CD4-positive, CD25-positive, alpha-beta regulatory T cell (primary cell): Measurements from ENCODE around the gene PTGDR. TPM values are rescaled to one million over a fixed set of nuclear protein-coding genes. Genes with fewer than 3 reads are reported as not detected.
A peak's percentile ranks its signal among the peaks of the same experiment; 100 is the strongest.

Source experiments
- ATAC-seq, 2 donors: fragments of 150-1000 bp; cut with Tn5 transposase; one replicate each; pipeline ENCODE4 v1.10.0; 2021; ENCODE audit warnings: low read depth in 2 of 2, moderate number of reproducible peaks in 2 of 2, moderate library complexity in 1 of 2
- DNase-seq, 3 donors: peaks; one replicate each; pipeline versions ENCODE4 v3.0.0 to v3.0.0-alpha.2; 2012 to 2022; ENCODE audit warnings: mixed read lengths in 1 of 3
- H3K27ac ChIP-seq: one replicate; pipeline ENCODE4 v1.7.0; 2013; ENCODE audit warnings: mild to moderate bottlenecking, low read length; ENCODE audit not compliant: insufficient read depth, poor library complexity, severe bottlenecking
- H3K27me3 ChIP-seq: one replicate; pipeline ENCODE4 v1.7.0; 2013; ENCODE audit warnings: low read length; ENCODE audit not compliant: control insufficient read depth, insufficient read depth
- H3K36me3 ChIP-seq: one replicate; pipeline ENCODE4 v1.7.0; 2013; ENCODE audit warnings: mild to moderate bottlenecking, low read length, moderate library complexity; ENCODE audit not compliant: control insufficient read depth, insufficient read depth
- H3K4me1 ChIP-seq: 2 replicates; pipeline ENCODE4 v1.7.0; 2013; ENCODE audit warnings: mild to moderate bottlenecking, low read length; ENCODE audit not compliant: insufficient read depth, control insufficient read depth, poor library complexity, severe bottlenecking
- H3K4me3 ChIP-seq: one replicate; pipeline ENCODE4 v1.7.0; 2013; ENCODE audit warnings: low read depth, mild to moderate bottlenecking, low read length, moderate library complexity
- H3K9me3 ChIP-seq, 2 experiments: 1 replicate in 1 of 2; 2 replicates in 1 of 2; pipeline ENCODE4 v1.7.0; 2013; ENCODE audit warnings: low read length in 2 of 2, mild to moderate bottlenecking in 1 of 2, moderate library complexity in 1 of 2; ENCODE audit not compliant: control insufficient read depth in 2 of 2
- H3K27ac Mint-ChIP-seq, 3 donors: one replicate each; pipeline ENCODE4 v1.8.0; 2020 to 2022; ENCODE audit warnings: mild to moderate bottlenecking in 3 of 3, mixed read lengths in 3 of 3, moderate library complexity in 2 of 3
- H3K27me3 Mint-ChIP-seq: one replicate; pipeline ENCODE4 v1.8.0; 2022; ENCODE audit warnings: mild to moderate bottlenecking, mixed read lengths
- H3K36me3 Mint-ChIP-seq: one replicate; pipeline ENCODE4 v1.8.0; 2020; ENCODE audit warnings: mixed read lengths
- H3K4me1 Mint-ChIP-seq, 4 donors: one replicate each; pipeline ENCODE4 v1.8.0; 2020 to 2022; ENCODE audit warnings: mixed read lengths in 4 of 4, mild to moderate bottlenecking in 1 of 4
- H3K4me3 Mint-ChIP-seq, 4 donors: one replicate each; pipeline ENCODE4 v1.8.0; 2020 to 2022; ENCODE audit warnings: mild to moderate bottlenecking in 4 of 4, mixed read lengths in 4 of 4, moderate library complexity in 3 of 4
- H3K9me3 Mint-ChIP-seq, 7 donors: one replicate each; pipeline ENCODE4 v1.8.0; 2020 to 2022; ENCODE audit warnings: mixed read lengths in 7 of 7, mild to moderate bottlenecking in 3 of 7, moderate library complexity in 2 of 7
- polyA plus RNA-seq, 4 donors: library from polyadenylated mRNA; unstranded; fragments of 300-500 nt; fragmentation: Illumina TruSeq; gene quantifications; one replicate each; pipeline ENCODE4 v1.2.3, GENCODE V29; 2021
- total RNA-seq: library from RNA; stranded (reverse); gene quantifications from one replicate; pipeline ENCODE4 v1.2.3, GENCODE V29; 2022

The PTGDR gene
- total and polyA plus RNA-seq, 5 donors from 2014 or later: 0.07 to 0.22 (median 0.12) TPM; not detected in 2

DNA sequence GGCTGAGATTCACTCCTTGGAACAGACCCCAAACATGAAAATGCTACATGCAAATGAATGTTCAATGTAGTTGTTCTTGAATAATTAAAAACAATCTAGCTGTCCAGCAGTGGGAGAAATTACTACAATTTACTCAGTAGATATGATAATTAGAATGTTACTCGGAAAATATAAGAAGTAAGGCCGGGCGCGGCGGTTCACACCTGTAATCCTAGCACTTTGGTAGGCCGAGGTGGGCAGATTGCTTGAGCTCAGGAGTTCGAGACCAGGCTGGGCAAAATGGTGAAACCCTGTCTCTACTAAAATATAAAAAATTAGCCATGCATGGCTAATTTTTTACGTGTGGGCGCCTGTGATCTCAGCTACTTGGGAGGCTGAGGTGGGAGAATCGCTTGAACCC lies 31.3 kb downstream of the PTGDR start:
- H3K4me3 ChIP-seq: no peak overlapping the region
- Mint-ChIP-seq H3K4me3 (no peak overlapping the region), H3K27me3 (peaks cover 7% of the 10 kb centered on the region), H3K4me1 (peaks cover 26 to 29% (median 27%) of the 10 kb centered on the region in 4 donors), H3K9me3 (no peaks in the 10 kb centered on the region), H3K36me3 (no peaks in the 10 kb centered on the region), H3K27ac (peak overlapping the region in 1 of 3 donors; percentile 60)
- H3K36me3 ChIP-seq: no peaks in the 10 kb centered on the region
- no peaks in the 10 kb centered on the region for H3K9me3 ChIP-seq
- ATAC-seq (no peak), DNase-seq (no peak)
- H3K27ac ChIP-seq: no peak overlapping the region
- H3K27me3 ChIP-seq: peaks cover 2% of the 10 kb centered on the region
- peaks cover 8% of the 10 kb centered on the region for H3K4me1 ChIP-seq

- Mint-ChIP-seq H3K9me3 (no peaks in the 10 kb centered on the region), H3K27ac (no peak overlapping the region), H3K27me3 (peaks cover 7% of the 10 kb centered on the region), H3K4me1 (peaks cover 26 to 36% (median 32%) of the 10 kb centered on the region in 4 donors), H3K36me3 (no peaks in the 10 kb centered on the region), H3K4me3 (no peak overlapping the region)
- ATAC-seq (peak; percentile 84 to 86), DNase-seq (peak in 2 of 3 donors; percentile 70 to 76)
- Histone ChIP-seq H3K4me3 (peak overlapping the region; percentile 28), H3K27ac (no peak overlapping the region), H3K9me3 (no peaks in the 10 kb centered on the region), H3K4me1 (peaks cover 8% of the 10 kb centered on the region), H3K36me3 (no peaks in the 10 kb centered on the region), H3K27me3 (peaks cover 2% of the 10 kb centered on the region)
Measured at GRCh38 chr14:52299692-52300278, 32.3 kb downstream of the PTGDR start.

GRCh38 chr14:52303236-52303635 lies 35.7 kb downstream of the PTGDR start:
- no peaks in the 10 kb centered on the region for H3K9me3 Mint-ChIP-seq
- peak overlapping the region; percentile 28 to 44 (median 36) for H3K27ac Mint-ChIP-seq
- H3K27ac ChIP-seq: no peak overlapping the region

GRCh38 chr14:52304248-52304904 lies 36.9 kb downstream of the PTGDR start:
- Mint-ChIP-seq H3K4me3 (no peak overlapping the region), H3K27ac (peak overlapping the region in 1 of 3 donors; percentile 74), H3K4me1 (peaks cover 26 to 51% (median 39%) of the 10 kb centered on the region in 4 donors), H3K9me3 (no peaks in the 10 kb centered on the region), H3K27me3 (peaks cover 7% of the 10 kb centered on the region), H3K36me3 (no peaks in the 10 kb centered on the region)
- Histone ChIP-seq H3K9me3 (no peaks in the 10 kb centered on the region), H3K27me3 (no peaks in the 10 kb centered on the region), H3K4me1 (peaks cover 8% of the 10 kb centered on the region), H3K36me3 (no peaks in the 10 kb centered on the region), H3K4me3 (no peak overlapping the region), H3K27ac (no peak overlapping the region)
- ATAC-seq (no peak), DNase-seq (no peak)

More at GRCh38 chr14:52303236-52303635, 35.7 kb downstream of the PTGDR start:
- Mint-ChIP-seq H3K4me3 (no peak overlapping the region), H3K4me1 (peaks cover 26 to 48% (median 40%) of the 10 kb centered on the region in 4 donors), H3K27me3 (peaks cover 5% of the 10 kb centered on the region), H3K36me3 (no peaks in the 10 kb centered on the region)
- no peaks in the 10 kb centered on the region for H3K36me3 ChIP-seq
- ATAC-seq: no peak
- H3K27me3 ChIP-seq: no peaks in the 10 kb centered on the region
- H3K9me3 ChIP-seq: no peaks in the 10 kb centered on the region
- H3K4me3 ChIP-seq: no peak overlapping the region
- H3K4me1 ChIP-seq: peaks cover 8% of the 10 kb centered on the region
- DNase-seq: no peak

DNA sequence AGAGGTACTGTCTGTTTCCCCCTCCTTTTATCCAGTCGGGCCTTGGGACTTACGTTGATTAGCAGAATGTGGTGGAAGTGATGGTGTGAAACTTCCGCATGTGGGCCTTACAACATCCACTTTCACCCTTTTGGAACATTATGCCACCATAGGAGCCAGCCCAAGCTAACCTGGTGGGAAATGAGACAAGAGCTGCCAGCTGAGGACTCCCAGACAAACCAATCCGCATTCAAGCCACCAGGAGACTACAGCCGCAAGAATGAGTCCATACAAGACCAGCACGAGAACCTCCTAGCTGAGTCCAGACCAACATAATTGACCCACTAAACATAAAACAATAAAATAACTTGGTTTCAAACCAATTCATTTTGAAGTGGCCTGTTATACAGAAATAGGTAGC lies 37.5 kb downstream of the PTGDR start:
- Histone ChIP-seq H3K27ac (no peak overlapping the region), H3K27me3 (no peaks in the 10 kb centered on the region), H3K36me3 (no peaks in the 10 kb centered on the region), H3K4me1 (peaks cover 5% of the 10 kb centered on the region), H3K4me3 (no peak overlapping the region), H3K9me3 (no peaks in the 10 kb centered on the region)
- Mint-ChIP-seq H3K4me1 (peaks cover 20 to 54% (median 38%) of the 10 kb centered on the region in 4 donors), H3K27ac (no peak overlapping the region), H3K36me3 (no peaks in the 10 kb centered on the region), H3K9me3 (no peaks in the 10 kb centered on the region), H3K4me3 (no peak overlapping the region), H3K27me3 (peaks cover 7% of the 10 kb centered on the region)
- DNase-seq (no peak), ATAC-seq (no peak)

- peaks cover 22% of the 10 kb centered on the region for H3K4me1 ChIP-seq
- ATAC-seq: no peak
- H3K9me3 ChIP-seq: no peaks in the 10 kb centered on the region
- no peaks in the 10 kb centered on the region for H3K36me3 ChIP-seq
- Mint-ChIP-seq H3K9me3 (no peaks in the 10 kb centered on the region), H3K27ac (peak overlapping the region; percentile 8 to 87 (median 27)), H3K4me1 (peaks cover 20 to 59% (median 35%) of the 10 kb centered on the region in 4 donors), H3K27me3 (peaks cover 8% of the 10 kb centered on the region), H3K36me3 (no peaks in the 10 kb centered on the region), H3K4me3 (no peak overlapping the region)
- H3K4me3 ChIP-seq: no peak overlapping the region
- no peak for DNase-seq
- no peak overlapping the region for H3K27ac ChIP-seq
- no peaks in the 10 kb centered on the region for H3K27me3 ChIP-seq
Measured at GRCh38 chr14:52307376-52307775, 39.9 kb downstream of the PTGDR start.

- H3K4me1 Mint-ChIP-seq: peaks cover 20 to 64% (median 38%) of the 10 kb centered on the region in 4 donors
- Histone ChIP-seq H3K4me3 (no peak overlapping the region), H3K27ac (peak overlapping the region; percentile 18), H3K4me1 (peaks cover 25% of the 10 kb centered on the region), H3K27me3 (no peaks in the 10 kb centered on the region), H3K9me3 (no peaks in the 10 kb centered on the region), H3K36me3 (no peaks in the 10 kb centered on the region)
- H3K27ac Mint-ChIP-seq: peak overlapping the region; percentile 8 to 87 (median 27)
- DNase-seq (no peak), ATAC-seq (no peak)
- H3K36me3 Mint-ChIP-seq: no peaks in the 10 kb centered on the region
- H3K4me3 Mint-ChIP-seq: no peak overlapping the region
- peaks cover 8% of the 10 kb centered on the region for H3K27me3 Mint-ChIP-seq
- no peaks in the 10 kb centered on the region for H3K9me3 Mint-ChIP-seq
Measured at GRCh38 chr14:52307905-52308304, 40.4 kb downstream of the PTGDR start.
